ENCODE results near the gene RNF223.

Gene RNF223

GRCh38 chr1:1046243-1046642 is 27.9 kb downstream of the RNF223 start:
- DNase-seq (ENCODE audit: low read depth in 3 of 3): no peak

- DNase-seq (ENCODE audit: low read depth in 3 of 3): no peak
These were observed 29.0 kb downstream of the RNF223 start for GRCh38 chr1:1045129-1045528.

- no peak for DNase-seq (ENCODE audit: low read depth in 3 of 3)
These were observed 29.5 kb downstream of the RNF223 start for GRCh38 chr1:1044455-1045078.

GRCh38 chr1:1043921-1044320 is 30.2 kb downstream of the RNF223 start:
- no peak for DNase-seq (ENCODE audit: low read depth in 3 of 3)

GRCh38 chr1:1043411-1043810 is 30.7 kb downstream of the RNF223 start:
- DNase-seq (ENCODE audit: low read depth in 3 of 3): no peak

GRCh38 chr1:1042835-1043234 is 31.3 kb downstream of the RNF223 start:
- no peak for DNase-seq (ENCODE audit: low read depth in 3 of 3)

- no peak for DNase-seq (ENCODE audit: low read depth in 3 of 3)
These were observed 32.2 kb downstream of the RNF223 start for GRCh38 chr1:1041873-1042272.

GRCh38 chr1:1041092-1041523 is 33.0 kb downstream of the RNF223 start:
- DNase-seq (ENCODE audit: low read depth in 3 of 3): no peak

- peak in 2 of 3 experiments; percentile 62 to 63 for DNase-seq (ENCODE audit: low read depth in 3 of 3)
These were observed 33.8 kb downstream of the RNF223 start for GRCh38 chr1:1040004-1040991.

- no peak for DNase-seq (ENCODE audit: low read depth in 3 of 3)
These were observed 34.8 kb downstream of the RNF223 start for GRCh38 chr1:1039145-1039910.

GRCh38 chr1:1038694-1039093 is 35.4 kb downstream of the RNF223 start:
- DNase-seq (ENCODE audit: low read depth in 3 of 3): no peak

- DNase-seq (ENCODE audit: low read depth in 3 of 3): no peak
These were observed 36.5 kb downstream of the RNF223 start for GRCh38 chr1:1037366-1038327.

- no peak for DNase-seq (ENCODE audit: low read depth in 3 of 3)
These were observed 38.7 kb downstream of the RNF223 start for GRCh38 chr1:1035291-1035943.

- no peak for DNase-seq (ENCODE audit: low read depth in 3 of 3)
These were observed 39.7 kb downstream of the RNF223 start for GRCh38 chr1:1034439-1034781.

GRCh38 chr1:1033731-1034438 is 40.2 kb downstream of the RNF223 start:
- DNase-seq (ENCODE audit: low read depth in 3 of 3): no peak

GRCh38 chr1:1033009-1033587 is 41.0 kb downstream of the RNF223 start:
- peak; percentile 83 to 88 (median 88) for DNase-seq (ENCODE audit: low read depth in 3 of 3)

GRCh38 chr1:1032424-1032823 is 41.7 kb downstream of the RNF223 start:
- DNase-seq (ENCODE audit: low read depth in 3 of 3): no peak

GRCh38 chr1:1031659-1032235 is 42.4 kb downstream of the RNF223 start:
- DNase-seq (ENCODE audit: low read depth in 3 of 3): no peak
